Transverse colon (tissue), 4 donors: ENCODE data around the gene MIDN. TPM values are rescaled to one million over a fixed set of nuclear protein-coding genes. Genes with fewer than 3 reads are reported as not detected.
"Not testable (repeated sequence)": the region's sequence is repeated elsewhere in the genome, so short reads cannot be mapped to it uniquely, and the experiment has no call there.

Experiments
- DNase-seq: peaks from one replicate; pipeline ENCODE4 v3.0.0-alpha.2; 2019
- H3K27ac ChIP-seq, 4 donors: fragments of 200-600 bp; sonication (generic); 2 replicates each; pipeline ENCODE4 v1.5.1; 2016 to 2018; ENCODE audit warnings: inconsistent platforms in 4 of 4
- H3K27me3 ChIP-seq: fragments of 200-600 bp; sonication (generic); 2 replicates; pipeline ENCODE4 v1.5.1; 2017; ENCODE audit warnings: inconsistent platforms
- H3K36me3 ChIP-seq, 4 donors: fragments of 200-600 bp; sonication (generic); 2 replicates each; pipeline ENCODE4 v1.5.1; 2017 to 2019; ENCODE audit warnings: inconsistent platforms in 4 of 4
- H3K4me1 ChIP-seq, 4 donors: fragments of 200-600 bp; sonication (generic); 2 replicates each; pipeline ENCODE4 v1.5.1; 2017 to 2020; ENCODE audit warnings: inconsistent platforms in 4 of 4
- H3K4me3 ChIP-seq, 4 donors: fragments of 200-600 bp; sonication (generic); 1 replicate in 1 of 4; 2 replicates in 3 of 4; pipeline versions ENCODE4 v1.5.1 to v1.6.1; 2017 to 2019; ENCODE audit warnings: inconsistent platforms in 4 of 4
- H3K9me3 ChIP-seq, 2 donors: fragments of 200-600 bp; sonication (generic); 2 replicates each; pipeline ENCODE4 v1.5.1; 2017 to 2019; ENCODE audit warnings: inconsistent platforms in 2 of 2
- CTCF ChIP-seq, 5 experiments: fragments of 200-600 bp in 3 of 5; fragments of 450-650 bp in 2 of 5; sonication (generic) in 3 of 5; IDR thresholded peaks; 1 replicate in 2 of 5; 2 replicates in 3 of 5; pipeline ENCODE4 v1.5.1; 2016 to 2017; ENCODE audit warnings: antibody characterized with exemption in 5 of 5, inconsistent platforms in 3 of 5, mild to moderate bottlenecking in 2 of 5, moderate library complexity in 1 of 5
- EP300 ChIP-seq: sonication (generic); formaldehyde crosslinking; IDR thresholded peaks from one replicate; pipeline ENCODE4 v1.6.1; 2017; ENCODE audit warnings: antibody characterized with exemption, low read depth
- POLR2A ChIP-seq: fragments of 450-650 bp; IDR thresholded peaks from one replicate; pipeline ENCODE4 v1.6.1; 2016; ENCODE audit warnings: antibody characterized with exemption, mild to moderate bottlenecking, moderate library complexity
- POLR2AphosphoS5 ChIP-seq, 3 donors: sonication (generic); formaldehyde crosslinking; IDR thresholded peaks; one replicate each; pipeline ENCODE4 v1.6.1; 2016; ENCODE audit warnings: antibody characterized with exemption in 3 of 3
- WGBS, 2 donors: methylation state at CpG; one replicate each; pipeline ENCODE4 v1.1.5; 2018; ENCODE audit warnings: low coverage in 1 of 2; 5-methylcytosine and 5-hydroxymethylcytosine counted together
- in situ Hi-C, 4 donors: fragments of 200-750 bp; cut with MboI; loops; one replicate each; pipeline versions ENCODE4 v1.15.0 to v1.15.1; 2017; ENCODE audit warnings: low sequenced_read_pairs in 3 of 4, low pct_ligation_motif_present in 1 of 4, low pct_unique_long_range_greater_than_20kb in 1 of 4
- intact Hi-C: fragments of 100-400 bp; cut with DNase I; formaldehyde crosslinking; loops from one replicate; pipeline ENCODE4 v1.15.1; 2023; ENCODE audit warnings: low total_unique reads
- total RNA-seq, 4 donors: library from RNA; depleted of rRNA; stranded (reverse); fragments of >200 nt; gene quantifications; one replicate each; pipeline ENCODE4 v1.1.0, GENCODE V29; 2016

The MIDN gene
- total RNA-seq, result 100 to 1,000 TPM in 3 of 4 donors, 10 to 100 TPM in 1; 89.4 to 379 (median 116) TPM

GRCh38 chr19:1248139-1248785, at the start of gene MIDN:
MIDN (plus strand) TSS chr19:1248583; CDS start chr19:1250297, 1,714 bp downstream.
- peak; percentile 97 for TF ChIP-seq POLR2A
- TF ChIP-seq POLR2AphosphoS5 (IDR thresholded peaks at IDR 0.05), result peak; percentile 87 to 97 (median 96)
- TF ChIP-seq CTCF (IDR thresholded peaks at IDR 0.05), result peak in 4 of 5 experiments; percentile 33 to 38 (median 34)
- TF ChIP-seq EP300, result peak; percentile 41
- in situ Hi-C loops, result no loop called here
- Histone ChIP-seq H3K9me3 (no peaks in the 10 kb centered on the region), H3K4me3 (peak within 1 kb of the TSS; percentile 74 to 91 (median 80)), H3K36me3 (no peaks in the 10 kb centered on the region), H3K27me3 (no peaks in the 10 kb centered on the region), H3K4me1 (peaks cover 41 to 64% (median 61%) of the 10 kb centered on the region in 4 donors), H3K27ac (peak within 1 kb of the TSS; percentile 98 to 99 (median 98))
- peak; percentile 88 for DNase-seq
- WGBS, 2 donors, result 1 to 4% methylated on average over 5 to 25 of the region's 60 CpGs
- intact Hi-C loops, result loop anchor here (10.0 kb wide), 2 partner anchors 143 to 223 kb away; partner anchors contain the start of genes CNN2, GPX4, RNU6-2 and TMEM259

- intact Hi-C loops, result loop anchor here (10.0 kb wide), 1 partner anchor 285 kb away; the partner anchor contains the start of genes KISS1R and R3HDM4
- in situ Hi-C loops, result no loop called here
- Histone ChIP-seq H3K4me3 (no peak overlapping the region), H3K4me1 (peaks cover 4 to 20% (median 19%) of the 10 kb centered on the region in 4 donors), H3K9me3 (no peaks in the 10 kb centered on the region), H3K27ac (no peak overlapping the region), H3K27me3 (no peaks in the 10 kb centered on the region), H3K36me3 (no peaks in the 10 kb centered on the region)
- 89% methylated on average over 10 of the region's 10 CpGs; no CpG with 5 or more reads in 1 of the 2 donors for WGBS, 2 donors
- DNase-seq, result no peak
- TF ChIP-seq POLR2A, result no peak
- no peak for TF ChIP-seq POLR2AphosphoS5 (IDR thresholded peaks at IDR 0.05)
Observed at GRCh38 chr19:1199531-1199930, 48.9 kb upstream of the MIDN start.

GRCh38 chr19:1200614-1201013, 47.8 kb upstream of the MIDN start:
- 79 to 86% methylated on average over 4 of the region's 4 CpGs for WGBS, 2 donors
- intact Hi-C loops, result not testable (repeated sequence)

GRCh38 chr19:1205114-1206099, 43.0 kb upstream of the MIDN start, which contains the start of gene STK11:
STK11 (plus strand) TSS chr19:1205778; CDS start chr19:1206914, 1,136 bp downstream.
- no peaks in the 10 kb centered on the region for H3K36me3 ChIP-seq
- peaks cover 26 to 67% (median 61%) of the 10 kb centered on the region in 4 donors for H3K4me1 ChIP-seq
- no peaks in the 10 kb centered on the region for H3K9me3 ChIP-seq
- peak; percentile 99 for DNase-seq
- intact Hi-C loops (no loop called here), in situ Hi-C loops (no loop called here)
- no peak for TF ChIP-seq CTCF (IDR thresholded peaks at IDR 0.05)
- peak; percentile 66 for TF ChIP-seq POLR2A
- TF ChIP-seq EP300, result no peak
- TF ChIP-seq POLR2AphosphoS5 (IDR thresholded peaks at IDR 0.05), result peak; percentile 91
- peak within 1 kb of the TSS; percentile 49 to 93 (median 79) for H3K4me3 ChIP-seq
- 6% methylated on average over 71 of the region's 114 CpGs; no CpG with 5 or more reads in 1 of the 2 donors for WGBS, 2 donors
- H3K27me3 ChIP-seq, result no peaks in the 10 kb centered on the region
- peak within 1 kb of the TSS; percentile 87 to 91 (median 90) for H3K27ac ChIP-seq

More at GRCh38 chr19:1200614-1201013, 47.8 kb upstream of the MIDN start:
- H3K36me3 ChIP-seq, in situ Hi-C loops, H3K27ac ChIP-seq, DNase-seq, H3K4me3 ChIP-seq, H3K9me3 ChIP-seq, H3K27me3 ChIP-seq: not testable (repeated sequence)
- H3K4me1 ChIP-seq, result peaks cover 9 to 27% (median 26%) of the 10 kb centered on the region in 4 donors
